Trophoblast cell (in vitro differentiated cells and primary cell): ENCODE data around the gene PUS1.

ENCODE experiments used
- DNase-seq, 2 donors: peaks; one replicate each; pipeline ENCODE4 v3.0.0-alpha.2; 2016
- H2AFZ ChIP-seq: 2 replicates; pipeline ENCODE4 v1.6.1; 2013; ENCODE audit warnings: low read length, moderate library complexity, mild to moderate bottlenecking; ENCODE audit not compliant: insufficient read depth, poor library complexity
- H2AK5ac ChIP-seq: 2 replicates; pipeline ENCODE4 v1.6.1; 2013; ENCODE audit warnings: mild to moderate bottlenecking, low read length
- H2BK120ac ChIP-seq: 2 replicates; pipeline ENCODE4 v1.6.1; 2013; ENCODE audit warnings: low read length, mild to moderate bottlenecking, moderate library complexity; ENCODE audit not compliant: insufficient read depth, poor library complexity
- H2BK12ac ChIP-seq: 2 replicates; pipeline ENCODE4 v1.6.1; 2013; ENCODE audit warnings: mild to moderate bottlenecking, low read length, moderate library complexity
- H2BK5ac ChIP-seq: 2 replicates; pipeline ENCODE4 v1.6.1; 2013; ENCODE audit warnings: low read length, low read depth, moderate library complexity, mild to moderate bottlenecking; ENCODE audit not compliant: poor library complexity
- H3K14ac ChIP-seq: 2 replicates; pipeline ENCODE4 v1.6.1; 2013; ENCODE audit warnings: mild to moderate bottlenecking, low read length
- H3K18ac ChIP-seq: 2 replicates; pipeline ENCODE4 v1.6.1; 2013; ENCODE audit warnings: mild to moderate bottlenecking, low read length
- H3K23ac ChIP-seq: 2 replicates; pipeline ENCODE4 v1.6.1; 2013; ENCODE audit warnings: low read length
- H3K27ac ChIP-seq: 2 replicates; pipeline ENCODE4 v1.5.1; 2013; ENCODE audit warnings: low read depth, mild to moderate bottlenecking, inconsistent platforms, low read length, moderate library complexity
- H3K27me3 ChIP-seq: 2 replicates; pipeline ENCODE4 v1.6.1; 2013; ENCODE audit warnings: inconsistent platforms, mild to moderate bottlenecking, low read length, moderate library complexity; ENCODE audit not compliant: insufficient read depth
- H3K36me3 ChIP-seq, 2 experiments: 1 replicate in 1 of 2; 2 replicates in 1 of 2; pipeline ENCODE4 v1.6.1; 2013; ENCODE audit warnings: low read length in 2 of 2, mild to moderate bottlenecking in 2 of 2, moderate library complexity in 1 of 2; ENCODE audit not compliant: insufficient read depth in 2 of 2, control insufficient read depth in 1 of 2
- H3K4ac ChIP-seq: 2 replicates; pipeline ENCODE4 v1.6.1; 2013; ENCODE audit warnings: low read depth, mild to moderate bottlenecking, low read length, moderate library complexity
- H3K4me1 ChIP-seq, 2 experiments: 1 replicate in 1 of 2; 2 replicates in 1 of 2; pipeline ENCODE4 v1.6.1; 2013; ENCODE audit warnings: low read length in 2 of 2, mild to moderate bottlenecking in 2 of 2, moderate library complexity in 1 of 2; ENCODE audit not compliant: insufficient read depth in 2 of 2, control insufficient read depth in 1 of 2
- H3K4me2 ChIP-seq: 2 replicates; pipeline ENCODE4 v1.6.1; 2013; ENCODE audit warnings: inconsistent platforms, mild to moderate bottlenecking, low read length, moderate library complexity
- H3K4me3 ChIP-seq: 2 replicates; pipeline ENCODE4 v1.5.1; 2013; ENCODE audit warnings: mild to moderate bottlenecking, low read depth, low read length, inconsistent platforms
- H3K79me1 ChIP-seq: one replicate; pipeline ENCODE4 v1.6.1; 2013; ENCODE audit warnings: low read length
- H3K79me2 ChIP-seq: 2 replicates; pipeline ENCODE4 v1.6.1; 2013; ENCODE audit warnings: low read length, mild to moderate bottlenecking; ENCODE audit not compliant: control insufficient read depth, insufficient read depth, poor library complexity
- H3K9ac ChIP-seq: 2 replicates; pipeline ENCODE4 v1.6.1; 2013; ENCODE audit warnings: mild to moderate bottlenecking, low read length
- H3K9me3 ChIP-seq: 2 replicates; pipeline ENCODE4 v1.6.1; 2013; ENCODE audit warnings: low read depth, mild to moderate bottlenecking, control low read depth, inconsistent platforms, low read length; ENCODE audit not compliant: insufficient read depth
- H4K12ac ChIP-seq: 2 replicates; pipeline ENCODE4 v1.6.1; 2013; ENCODE audit warnings: low read depth, mild to moderate bottlenecking, low read length, moderate library complexity
- H4K8ac ChIP-seq: 2 replicates; pipeline ENCODE4 v1.6.1; 2013; ENCODE audit warnings: low read depth, mild to moderate bottlenecking, low read length, moderate library complexity
- H4K91ac ChIP-seq: one replicate; pipeline ENCODE4 v1.6.1; 2013; ENCODE audit warnings: low read depth, mild to moderate bottlenecking, low read length, moderate library complexity
- WGBS: extraction: QIAGEN DNeasy Blood & Tissue Kit; methylation state at CpG from one replicate; pipeline ENCODE4 v1.1.7; 2013; ENCODE audit warnings: missing lambda C conversion rate; ENCODE audit not compliant: insufficient read length, insufficient coverage; ENCODE audit errors: extremely low coverage; 5-methylcytosine and 5-hydroxymethylcytosine counted together

The PUS1 gene

GRCh38 chr12:131896811-131897270 is 32.2 kb upstream of the PUS1 start:
- H3K79me2 ChIP-seq, result peaks cover 26% of the 10 kb centered on the region
- H3K9ac ChIP-seq, result no peak overlapping the region
- no peak overlapping the region for H3K23ac ChIP-seq
- no peak overlapping the region for H2AK5ac ChIP-seq
- H3K4me3 ChIP-seq, result peak overlapping the region; percentile 71
- H3K9me3 ChIP-seq, result no peaks in the 10 kb centered on the region
- H3K4me1 ChIP-seq, result peaks cover 17 to 23% of the 10 kb centered on the region in 2 experiments
- peak overlapping the region; percentile 24 for H3K4ac ChIP-seq
- H3K18ac ChIP-seq, result peak overlapping the region; percentile 91
- H3K14ac ChIP-seq, result no peak overlapping the region
- WGBS, result no CpG with 5 or more reads among the region's 14 CpGs
- H3K27me3 ChIP-seq, result no peaks in the 10 kb centered on the region
- H4K8ac ChIP-seq, result peak overlapping the region; percentile 1
- H3K4me2 ChIP-seq, result peak overlapping the region; percentile 77
- H2BK12ac ChIP-seq, result no peak overlapping the region
- peak overlapping the region; percentile 1 for H4K12ac ChIP-seq
- H3K27ac ChIP-seq, result peak overlapping the region; percentile 48
- peaks cover 21 to 27% of the 10 kb centered on the region in 2 experiments for H3K36me3 ChIP-seq
- peaks cover 15% of the 10 kb centered on the region for H3K79me1 ChIP-seq
- DNase-seq, result no peak
- no peak overlapping the region for H2BK120ac ChIP-seq
- no peak overlapping the region for H2BK5ac ChIP-seq
- peak overlapping the region; percentile 7 for H4K91ac ChIP-seq
- peak overlapping the region; percentile 19 for H2AFZ ChIP-seq

DNA sequence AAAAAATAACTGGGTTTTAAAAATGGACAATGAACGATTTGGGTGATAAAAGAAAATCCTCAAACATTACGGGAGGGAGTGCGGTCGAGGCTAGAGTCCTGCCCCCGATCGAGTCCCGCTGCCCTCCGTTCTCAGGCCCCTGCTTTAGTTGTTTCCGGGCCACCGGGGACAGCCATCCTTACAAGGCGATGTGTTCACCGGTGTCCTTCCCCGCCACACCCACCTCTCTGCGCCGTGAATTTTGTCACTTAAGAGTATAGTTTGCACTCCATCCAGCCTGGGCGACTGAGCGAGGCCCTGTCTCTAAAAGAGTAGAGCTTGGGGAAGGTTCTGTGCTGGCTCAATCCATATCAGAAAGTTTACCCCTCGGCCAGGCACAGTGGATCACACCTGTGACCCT is 31.8 kb upstream of the PUS1 start:
- Histone ChIP-seq H3K9me3 (no peaks in the 10 kb centered on the region), H3K27me3 (no peaks in the 10 kb centered on the region), H3K4ac (peak overlapping the region; percentile 19), H2AFZ (no peak overlapping the region), H4K12ac (no peak overlapping the region), H3K23ac (no peak overlapping the region), H3K9ac (no peak overlapping the region), H2AK5ac (no peak overlapping the region), H3K14ac (no peak overlapping the region), H2BK12ac (no peak overlapping the region), H3K18ac (no peak overlapping the region), H4K8ac (no peak overlapping the region), H3K27ac (no peak overlapping the region), H3K4me1 (peaks cover 17 to 23% of the 10 kb centered on the region in 2 experiments), H2BK5ac (no peak overlapping the region), H3K79me2 (peaks cover 30% of the 10 kb centered on the region), H2BK120ac (no peak overlapping the region), H4K91ac (no peak overlapping the region), H3K4me3 (no peak overlapping the region), H3K4me2 (no peak overlapping the region), H3K36me3 (peaks cover 23 to 31% of the 10 kb centered on the region in 2 experiments), H3K79me1 (peaks cover 15% of the 10 kb centered on the region)
- no CpG with 5 or more reads among the region's 18 CpGs for WGBS
- no peak for DNase-seq

- Histone ChIP-seq H3K27me3 (no peaks in the 10 kb centered on the region), H3K27ac (no peak overlapping the region), H3K18ac (no peak overlapping the region), H3K79me1 (peaks cover 15% of the 10 kb centered on the region), H3K4me3 (no peak overlapping the region), H4K12ac (no peak overlapping the region), H4K91ac (no peak overlapping the region), H2BK12ac (no peak overlapping the region), H4K8ac (no peak overlapping the region), H3K9me3 (no peaks in the 10 kb centered on the region), H3K14ac (no peak overlapping the region), H3K4me1 (peaks cover 17 to 23% of the 10 kb centered on the region in 2 experiments), H3K9ac (no peak overlapping the region), H3K36me3 (peaks cover 26 to 31% of the 10 kb centered on the region in 2 experiments), H2BK5ac (no peak overlapping the region), H2AFZ (no peak overlapping the region), H3K4me2 (no peak overlapping the region), H3K4ac (peak overlapping the region; percentile 58), H2AK5ac (no peak overlapping the region), H3K23ac (no peak overlapping the region), H3K79me2 (peaks cover 32% of the 10 kb centered on the region), H2BK120ac (no peak overlapping the region)
- no CpG with 5 or more reads among the region's 9 CpGs for WGBS
- peak in 1 of 2 donors; percentile 37 for DNase-seq
These were observed 31.2 kb upstream of the PUS1 start for GRCh38 chr12:131897875-131898274.

- peak overlapping the region; percentile 26 for H4K91ac ChIP-seq
- H4K8ac ChIP-seq, result no peak overlapping the region
- peaks cover 17 to 21% of the 10 kb centered on the region in 2 experiments for H3K4me1 ChIP-seq
- H3K36me3 ChIP-seq, result peaks cover 40 to 43% of the 10 kb centered on the region in 2 experiments
- WGBS, result no CpG with 5 or more reads among the region's 6 CpGs
- no peak overlapping the region for H2BK120ac ChIP-seq
- no peak overlapping the region for H3K4me3 ChIP-seq
- H3K27me3 ChIP-seq, result no peaks in the 10 kb centered on the region
- no peaks in the 10 kb centered on the region for H3K9me3 ChIP-seq
- no peak overlapping the region for H3K4me2 ChIP-seq
- peaks cover 8% of the 10 kb centered on the region for H3K79me1 ChIP-seq
- H3K4ac ChIP-seq, result peak overlapping the region; percentile 2
- H2AK5ac ChIP-seq, result no peak overlapping the region
- H2BK5ac ChIP-seq, result no peak overlapping the region
- H3K79me2 ChIP-seq, result peaks cover 28% of the 10 kb centered on the region
- H3K14ac ChIP-seq, result no peak overlapping the region
- H2AFZ ChIP-seq, result no peak overlapping the region
- H3K18ac ChIP-seq, result no peak overlapping the region
- no peak overlapping the region for H3K9ac ChIP-seq
- H2BK12ac ChIP-seq, result no peak overlapping the region
- H3K27ac ChIP-seq, result no peak overlapping the region
- peak; percentile 42 to 49 for DNase-seq
- no peak overlapping the region for H3K23ac ChIP-seq
- no peak overlapping the region for H4K12ac ChIP-seq
These were observed 28.7 kb upstream of the PUS1 start for GRCh38 chr12:131900397-131900796.
